Activated CD4-positive, alpha-beta T cell treated with anti-CD3 and anti-CD28 coated beads, Interleukin-2, amount 50 U/mL, for 4 hours (primary cell): ENCODE measurements around the gene DDHD1.
"Not testable (repeated sequence)": the region's sequence is repeated elsewhere in the genome, so short reads cannot be mapped to it uniquely, and the experiment has no call there.

ENCODE experiments used
- DNase-seq, 2 experiments: peaks; one replicate each; pipeline ENCODE4 v3.0.0-alpha.2; 2020

The DDHD1 gene

DNA sequence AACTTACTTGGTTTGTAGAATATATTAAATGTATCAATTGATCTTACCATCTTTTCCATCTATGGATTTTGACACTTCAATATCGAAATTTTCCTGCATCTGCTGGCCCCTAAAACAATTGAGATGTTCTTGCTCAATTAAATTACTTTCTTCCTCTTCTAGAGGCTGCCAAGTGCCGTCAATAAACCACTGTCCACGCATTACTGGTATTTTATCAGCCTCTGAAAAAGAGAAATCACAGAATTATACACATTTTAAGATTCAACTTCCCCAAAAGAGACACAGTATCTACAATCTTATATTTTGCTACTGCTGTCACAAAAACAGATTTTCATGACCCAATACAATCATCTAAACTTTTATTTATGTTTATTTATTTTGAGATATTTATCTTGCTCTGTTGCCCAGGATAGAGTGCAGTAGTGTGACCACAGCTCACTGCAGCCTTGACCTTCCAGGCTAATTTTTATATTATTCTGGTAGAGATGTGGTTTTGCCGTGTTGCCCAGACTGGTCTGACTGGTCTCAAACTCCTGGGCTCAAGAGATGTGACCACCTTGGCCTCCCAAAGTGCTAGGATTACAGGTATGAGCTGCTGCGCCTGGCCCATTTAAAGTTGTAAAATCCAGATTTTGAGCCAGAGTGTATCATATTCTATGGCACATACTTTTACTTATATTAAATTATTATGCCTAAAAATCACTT is 49.3 kb downstream of the DDHD1 start:
- DNase-seq, result no peak

DNA sequence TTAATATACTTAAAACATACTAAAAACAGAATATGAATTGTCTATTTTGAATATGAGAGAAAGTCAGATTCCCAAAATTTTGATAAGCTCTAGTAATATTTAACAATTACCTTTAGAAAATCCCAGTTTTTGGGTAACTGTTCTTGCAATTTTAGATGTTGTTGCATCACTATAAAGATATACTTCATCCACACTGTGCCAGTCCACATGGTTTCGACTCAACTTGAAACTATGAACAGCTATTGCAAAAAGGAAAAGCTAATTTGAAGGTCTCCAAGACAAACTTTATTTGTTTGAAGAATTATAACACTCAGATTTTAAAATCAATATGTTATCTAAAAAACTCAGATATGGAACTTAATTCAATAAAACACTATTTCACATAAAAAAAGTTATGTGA is 59.9 kb downstream of the DDHD1 start:
- no peak for DNase-seq

DNA sequence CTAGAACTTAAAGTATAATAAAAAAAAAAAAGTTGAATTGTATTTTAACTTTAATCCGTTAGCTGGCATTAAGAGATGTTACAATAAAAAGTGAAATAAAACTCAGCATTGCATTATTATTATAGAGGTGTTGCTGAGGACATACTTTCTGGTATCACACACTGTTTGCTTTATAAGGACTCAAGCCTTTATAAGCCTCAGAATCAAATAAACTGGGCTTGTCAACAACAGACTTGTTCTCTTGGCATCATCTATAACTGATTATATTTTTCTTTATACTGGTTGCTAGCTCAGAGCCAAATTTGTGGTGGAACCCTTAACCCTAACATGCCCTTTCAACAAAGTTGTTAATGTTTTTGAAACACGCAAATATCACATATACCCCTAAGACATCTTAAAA is 62.3 kb downstream of the DDHD1 start:
- DNase-seq, result no peak

DNA sequence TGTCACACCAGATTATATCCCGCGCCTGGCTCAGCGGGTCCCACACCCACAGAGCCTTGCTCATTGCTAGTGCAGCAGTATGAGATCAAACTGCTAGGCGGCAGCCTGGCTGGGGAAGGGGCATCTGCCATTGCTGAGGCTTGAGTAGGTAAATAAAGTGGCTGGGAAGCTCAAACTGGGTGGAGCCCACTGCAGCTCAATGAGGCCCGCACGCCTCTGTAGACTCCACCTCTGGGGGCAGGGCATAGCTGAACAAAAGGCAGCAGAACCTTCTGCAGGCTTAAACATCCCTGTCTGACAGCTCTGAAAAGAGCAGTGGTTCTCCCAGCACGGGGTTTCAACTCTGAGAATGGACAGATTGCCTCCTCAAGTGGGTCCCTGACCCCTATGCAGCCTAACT is 68.2 kb downstream of the DDHD1 start:
- DNase-seq, result not testable (repeated sequence)

GRCh38 chr14:53064475-53064874 is 88.6 kb downstream of the DDHD1 start:
- DNase-seq, result no peak

DNA sequence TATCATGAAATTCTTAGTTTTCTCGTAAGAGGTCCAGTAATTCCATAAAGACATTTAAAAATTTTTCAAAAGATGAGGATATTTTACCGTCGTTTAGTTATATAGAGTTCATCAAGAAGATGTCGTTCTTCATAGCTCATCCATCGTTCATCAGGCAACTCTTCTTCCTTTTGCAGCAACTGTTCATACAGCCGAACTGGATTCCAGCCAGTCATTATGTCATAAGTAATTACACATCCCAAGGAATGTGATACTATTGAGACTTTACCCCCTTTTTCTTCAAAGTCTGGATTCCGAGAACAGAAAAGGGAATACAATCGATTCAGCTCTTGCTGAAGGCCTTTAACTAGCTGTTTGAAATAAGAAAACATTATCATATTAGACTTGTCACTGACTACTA is 90.3 kb downstream of the DDHD1 start:
- DNase-seq, result no peak

DNA sequence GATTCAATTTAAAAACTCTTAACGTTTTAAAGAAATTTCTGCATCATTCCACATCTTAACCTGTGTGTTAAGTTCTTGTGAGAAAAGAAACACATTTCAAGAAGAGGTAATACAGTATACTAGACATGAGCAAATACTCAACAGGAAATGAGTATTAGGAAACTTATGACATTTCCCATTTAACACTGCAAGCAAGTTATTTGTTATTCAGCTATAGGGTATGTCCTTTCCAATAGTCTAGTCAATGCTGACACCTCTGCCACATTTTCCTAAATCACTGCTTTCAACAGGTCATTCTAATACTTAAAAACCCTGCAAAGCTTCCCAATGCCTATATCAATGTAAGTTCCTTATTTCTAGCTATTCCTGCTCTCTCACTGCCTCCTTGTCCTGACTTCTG is 93.1 kb downstream of the DDHD1 start:
- DNase-seq, result no peak

DNA sequence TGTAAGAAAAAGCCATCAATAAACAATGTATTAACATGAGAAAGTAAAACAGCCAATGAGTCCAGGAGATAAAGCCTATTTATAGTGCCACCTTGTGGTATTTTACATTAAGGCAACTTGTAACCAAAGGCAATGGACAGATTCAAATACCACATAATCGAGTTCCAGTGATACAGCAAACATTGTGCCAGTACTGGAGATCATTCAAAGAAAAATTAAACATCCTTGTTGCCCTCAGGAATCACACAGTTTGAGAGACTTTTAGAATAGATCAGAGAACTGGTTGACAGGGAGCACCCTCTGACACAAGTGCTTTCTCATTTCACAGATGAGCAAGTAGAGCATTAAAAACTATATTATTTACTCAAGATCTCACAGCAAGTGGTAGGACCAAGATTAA is 98.1 kb downstream of the DDHD1 start:
- no peak for DNase-seq

DNA sequence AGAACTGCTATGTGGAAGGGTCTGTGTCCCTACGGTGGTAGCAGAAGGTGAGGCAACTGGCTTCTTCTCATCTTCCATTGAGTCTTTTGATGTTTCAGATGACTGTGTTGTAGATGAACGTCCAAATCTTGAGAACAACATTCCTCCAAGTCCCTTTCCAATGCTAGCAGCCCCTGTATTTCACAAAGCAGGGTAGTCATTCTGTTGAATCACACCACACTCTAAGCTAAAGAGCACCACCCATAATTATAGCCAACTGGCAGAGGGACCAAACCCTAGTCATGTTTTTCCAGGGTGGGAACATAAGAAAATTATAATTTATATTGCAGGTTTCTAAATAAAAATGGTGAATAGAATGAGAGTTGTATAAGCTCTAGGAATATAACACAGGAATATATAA is 98.7 kb downstream of the DDHD1 start:
- no peak for DNase-seq

- DNase-seq, result no peak
Measured at GRCh38 chr14:53048631-53049030, 104.5 kb downstream of the DDHD1 start.

GRCh38 chr14:53047307-53048069 is 105.6 kb downstream of the DDHD1 start:
- DNase-seq, result no peak

DNA sequence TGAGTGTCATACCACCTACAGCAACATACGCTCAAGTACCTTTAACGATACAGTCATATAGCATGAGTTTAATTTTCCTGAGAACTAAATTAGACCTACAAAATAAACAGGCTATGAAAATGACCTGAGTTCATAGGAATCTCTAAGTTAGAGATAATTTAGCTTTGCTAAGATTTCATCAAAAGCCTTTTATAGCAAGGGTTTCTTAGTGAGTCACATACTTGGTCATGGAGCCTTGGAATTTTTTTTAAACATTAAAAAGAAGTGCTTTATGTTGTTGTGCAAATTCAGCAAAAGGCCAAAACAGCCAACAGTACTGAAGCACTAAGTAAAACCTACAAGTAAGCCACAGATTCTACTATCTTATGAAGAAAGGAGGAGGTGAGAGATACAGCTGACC is 108.6 kb downstream of the DDHD1 start:
- DNase-seq, result no peak

DNA sequence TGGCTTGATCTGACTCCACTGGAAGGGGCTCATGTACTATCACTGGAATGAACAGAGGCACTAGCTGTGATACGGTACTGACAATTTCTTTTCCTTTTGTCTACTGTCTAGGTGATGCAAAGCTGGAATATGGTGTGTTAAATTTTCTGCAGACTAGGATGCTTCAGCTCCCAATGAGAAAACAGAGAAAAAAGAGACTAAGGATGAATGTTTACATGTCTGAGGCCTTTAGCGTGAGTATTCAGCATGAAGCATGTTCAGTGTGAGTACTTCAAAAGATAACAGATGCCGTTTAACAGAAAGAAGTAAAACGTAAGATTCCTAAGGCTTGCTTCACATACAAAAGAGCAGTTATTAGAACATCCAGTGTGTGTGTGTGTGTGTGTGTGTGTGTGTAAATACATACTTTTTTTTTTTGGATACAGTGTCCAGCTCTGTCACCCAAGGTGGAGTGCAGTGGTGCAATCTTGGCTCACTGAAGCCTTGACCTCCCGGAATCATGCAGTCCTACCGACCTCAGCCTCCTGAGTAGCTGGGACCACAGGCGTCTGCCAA is 110.0 kb downstream of the DDHD1 start:
- DNase-seq, result no peak

DNA sequence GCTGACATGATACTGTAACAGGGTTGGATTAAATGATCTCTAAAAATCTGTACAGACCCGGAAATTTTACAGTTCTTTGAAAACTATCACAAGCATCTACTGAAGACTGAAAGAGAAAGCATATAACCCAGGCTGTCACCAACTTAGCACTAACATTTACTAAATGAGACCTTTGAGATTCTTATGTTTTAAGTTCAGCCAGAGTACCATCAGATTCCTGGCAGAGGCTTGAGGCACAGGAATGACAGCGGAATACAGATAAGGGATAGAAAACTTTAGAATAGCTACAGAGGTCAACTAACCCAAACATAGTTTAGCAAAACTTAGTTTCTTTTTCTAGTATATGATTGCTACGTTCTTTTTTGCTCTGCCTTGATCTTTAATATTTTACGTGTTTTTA is 110.6 kb downstream of the DDHD1 start:
- no peak for DNase-seq

DNA sequence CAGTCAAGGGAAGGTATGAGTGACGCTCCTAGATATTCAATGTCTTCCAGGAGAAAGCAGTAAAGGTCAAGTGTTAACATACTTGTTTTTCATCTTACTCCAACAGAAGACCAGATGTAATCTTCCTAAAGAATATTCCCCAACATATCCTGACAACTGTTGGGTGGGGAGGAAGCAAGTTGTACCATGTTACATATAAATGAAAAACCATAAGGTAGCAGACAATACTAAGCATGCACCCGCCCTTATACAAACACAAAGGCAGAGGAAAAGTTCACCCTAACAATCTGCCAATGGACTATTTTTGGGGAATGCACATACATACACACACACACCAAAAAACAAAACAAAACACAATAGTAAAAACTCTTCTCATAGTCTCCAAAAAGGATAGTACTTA is 112.1 kb downstream of the DDHD1 start:
- no peak for DNase-seq

DNA sequence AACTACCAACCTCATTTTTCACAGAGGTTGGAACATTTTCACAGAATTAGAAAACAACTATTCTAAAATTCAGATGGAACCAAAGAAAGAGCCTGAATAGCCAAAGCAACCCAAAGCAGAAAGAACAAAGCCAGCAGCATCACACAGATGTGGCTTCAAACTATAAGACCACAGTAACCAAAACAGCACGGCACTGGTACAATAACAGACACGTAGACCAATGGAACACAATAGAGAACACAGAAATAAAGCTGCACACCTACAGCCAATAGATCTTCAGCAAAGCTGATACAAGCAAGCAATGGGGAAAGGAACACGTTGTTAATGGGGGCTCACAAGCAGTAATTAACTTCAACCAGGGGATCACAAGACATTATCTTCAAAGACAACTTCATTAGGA is 114.5 kb downstream of the DDHD1 start:
- DNase-seq, result no peak

DNA sequence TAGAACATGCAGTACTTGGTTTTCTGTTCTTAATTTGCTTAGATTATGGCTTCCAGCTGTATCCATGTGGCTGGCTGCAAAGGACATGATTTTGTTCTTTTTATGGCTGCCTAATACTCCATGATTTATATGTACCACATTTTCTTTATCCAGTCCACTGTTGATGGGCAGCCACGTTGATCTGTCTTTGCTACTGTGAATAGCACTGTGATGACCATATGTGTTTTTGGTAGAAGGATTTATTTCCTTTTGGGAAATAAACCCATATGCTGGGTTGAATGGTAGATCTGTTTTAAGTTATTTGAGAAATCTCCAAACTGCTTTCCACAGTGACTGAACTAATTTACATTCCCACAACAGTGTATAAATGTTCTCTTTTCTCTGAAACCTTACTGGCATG is 116.1 kb downstream of the DDHD1 start:
- no peak for DNase-seq

DNA sequence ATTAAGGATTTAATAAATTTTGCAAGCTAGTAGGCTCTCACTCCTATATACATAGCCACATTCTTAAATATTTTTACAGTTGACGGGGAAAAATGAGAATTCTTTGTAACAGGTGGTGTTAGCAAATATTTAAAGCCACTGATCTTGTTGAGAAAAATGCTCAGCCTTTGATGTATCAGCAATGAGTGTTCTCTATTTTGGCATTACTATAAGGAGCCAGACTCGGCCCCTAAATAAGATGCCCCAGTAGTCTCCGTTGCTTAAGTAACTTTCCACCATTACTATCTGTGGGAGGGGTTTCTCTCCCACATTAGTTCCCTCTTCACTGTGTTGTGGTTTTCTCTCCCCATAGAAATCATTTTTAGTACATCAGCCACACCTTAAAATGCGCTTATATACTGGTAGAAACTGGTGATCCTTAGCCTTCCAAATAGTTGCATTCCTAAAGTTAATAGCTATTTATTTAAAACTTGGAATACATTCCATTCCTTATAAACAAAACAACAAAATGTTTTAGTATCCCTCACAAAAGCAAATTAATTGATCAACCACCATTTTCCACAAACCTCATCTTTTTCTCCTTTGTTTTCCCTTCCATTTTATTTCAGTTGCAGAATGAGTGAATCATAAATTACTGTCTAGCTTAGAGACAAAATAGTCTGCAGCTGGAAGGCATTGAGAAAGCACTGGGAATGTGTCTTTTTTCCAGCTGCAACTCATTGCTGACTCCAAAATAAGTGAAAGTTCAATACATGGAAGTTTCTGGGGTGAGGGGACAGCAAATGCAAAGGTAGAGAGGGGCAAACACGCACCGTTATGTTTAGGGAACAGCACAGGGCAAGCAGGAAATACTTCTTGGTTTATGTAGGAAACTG is 117.5 kb downstream of the DDHD1 start:
- no peak for DNase-seq

DNA sequence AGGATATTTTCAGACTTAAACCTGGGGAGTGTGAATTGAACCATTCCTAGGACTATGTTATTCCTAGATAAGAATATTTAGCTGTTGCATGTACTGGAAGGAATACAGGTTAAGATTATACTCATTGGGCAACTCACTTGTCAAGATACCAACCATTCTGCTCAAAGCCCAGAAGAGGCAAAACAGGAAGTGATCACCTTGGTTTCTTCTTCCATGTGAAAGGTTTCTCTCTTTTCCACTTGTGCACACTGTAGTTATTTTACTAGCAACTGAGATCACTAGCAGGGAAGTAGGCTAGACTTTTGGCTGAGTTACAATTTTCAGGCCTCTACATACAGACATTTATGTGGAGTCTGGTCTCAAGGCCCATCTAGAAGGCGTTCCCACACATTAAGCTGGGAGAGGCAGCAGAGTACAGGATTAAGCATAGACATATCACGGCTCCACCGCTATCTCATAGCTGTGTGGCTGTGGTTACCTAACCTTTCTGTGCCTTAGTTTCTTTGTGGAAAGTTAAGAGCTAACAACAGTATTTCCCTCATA is 118.4 kb downstream of the DDHD1 start:
- DNase-seq, result no peak

- no peak for DNase-seq
Measured at GRCh38 chr14:53034036-53034435, 119.1 kb downstream of the DDHD1 start.

- DNase-seq, result no peak
Measured at GRCh38 chr14:53032838-53033390, 120.2 kb downstream of the DDHD1 start.

- no peak for DNase-seq
Measured at GRCh38 chr14:53032161-53032803, 120.8 kb downstream of the DDHD1 start.
